HG03354 (cell line): ENCODE measurements around the gene FRMD5.
"Not testable (repeated sequence)": the region's sequence is repeated elsewhere in the genome, so short reads cannot be mapped to it uniquely, and the experiment has no call there.

Experiments used
- ATAC-seq: cut with Tn5 transposase; IDR thresholded peaks from one replicate; pipeline ENCODE4 v1.9.1; 2021; ENCODE audit warnings: mild to moderate bottlenecking; ENCODE audit not compliant: unreplicated experiment, poor library complexity, severe bottlenecking

Gene FRMD5

DNA sequence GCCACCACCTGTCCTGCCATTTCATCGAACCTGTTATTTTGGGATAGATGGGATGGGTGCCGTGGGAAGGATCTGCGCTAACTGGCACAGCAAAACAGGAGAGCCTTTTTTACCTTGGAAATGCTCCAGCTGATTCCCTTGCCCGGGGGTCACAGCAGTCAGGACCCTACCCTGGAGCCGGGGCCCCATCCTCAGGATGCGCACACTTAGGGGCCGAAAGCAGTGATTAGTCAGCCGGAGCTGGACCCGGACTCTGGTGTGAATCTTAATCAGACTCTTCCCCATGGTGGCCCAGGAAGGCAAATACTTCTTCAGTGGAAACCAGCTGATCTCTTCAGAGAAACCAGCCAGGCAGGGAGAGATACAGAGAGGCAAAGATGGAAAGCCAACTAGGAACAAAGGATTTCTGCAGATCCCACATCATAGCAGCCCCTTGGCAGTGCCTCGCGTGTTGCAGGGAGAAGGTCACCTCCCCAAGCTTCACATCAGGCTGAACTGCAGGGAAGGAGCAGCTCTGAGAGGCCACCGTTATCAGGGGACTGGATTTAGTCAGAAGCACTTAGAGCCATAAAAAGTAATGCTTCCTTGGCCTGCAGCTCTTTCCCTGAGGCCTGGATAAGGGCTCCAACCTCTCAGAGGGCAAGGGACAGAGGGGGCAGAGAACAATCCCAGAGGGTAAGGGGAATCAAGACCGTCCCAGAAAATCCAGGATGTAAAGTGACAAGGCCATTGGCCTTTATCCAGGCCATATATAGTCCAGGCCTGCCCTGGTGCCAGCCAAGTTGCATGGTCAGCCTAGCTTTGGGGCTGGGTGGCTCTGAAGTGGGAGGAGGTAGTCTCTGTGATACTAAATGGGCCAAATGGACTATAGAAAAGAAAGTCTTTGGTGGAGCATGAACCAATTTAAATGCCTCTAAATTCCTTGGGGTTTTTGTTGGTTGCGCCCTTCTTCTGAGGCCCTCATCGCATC lies 315.4 kb downstream of the FRMD5 start:
- no peak for ATAC-seq

DNA sequence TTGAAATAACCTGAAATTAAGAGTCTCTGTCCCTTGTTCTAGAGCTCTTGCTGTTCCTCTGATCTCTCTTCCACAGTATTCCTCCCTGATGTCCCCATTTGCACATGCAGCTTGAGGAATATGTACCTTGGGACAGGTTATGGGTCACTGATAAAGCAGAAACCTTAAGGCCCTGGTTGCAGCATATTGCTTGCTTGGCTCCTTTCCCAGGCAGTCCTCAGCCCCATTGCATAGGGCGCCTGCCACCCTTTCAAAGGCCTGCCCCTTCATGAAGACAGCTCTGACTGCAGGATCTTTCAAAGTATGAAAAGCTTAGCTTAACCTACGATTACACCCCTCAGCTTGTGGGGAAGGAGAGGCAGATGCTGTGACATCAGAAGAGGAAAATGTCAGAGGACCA lies 316.6 kb downstream of the FRMD5 start:
- ATAC-seq, result no peak

DNA sequence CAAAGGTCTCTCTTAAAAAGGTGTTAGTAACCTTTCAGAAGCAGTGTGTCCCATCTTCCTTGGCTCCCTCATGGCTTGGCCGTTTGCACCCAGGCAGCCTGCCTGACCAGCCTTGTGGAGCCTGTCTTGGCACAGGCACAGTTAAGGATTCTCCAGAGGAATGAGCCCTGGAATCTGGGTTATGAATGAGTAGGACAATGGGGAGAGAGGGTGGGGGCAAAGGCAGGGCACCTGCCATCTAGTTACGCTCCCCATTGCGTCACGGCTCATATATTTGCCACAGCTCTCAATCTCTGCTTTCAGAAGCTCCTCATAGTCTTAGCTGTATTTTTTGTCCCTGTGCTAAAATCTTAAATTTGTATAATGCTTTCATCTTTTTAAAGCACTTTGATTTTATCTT lies 317.7 kb downstream of the FRMD5 start:
- no peak for ATAC-seq

DNA sequence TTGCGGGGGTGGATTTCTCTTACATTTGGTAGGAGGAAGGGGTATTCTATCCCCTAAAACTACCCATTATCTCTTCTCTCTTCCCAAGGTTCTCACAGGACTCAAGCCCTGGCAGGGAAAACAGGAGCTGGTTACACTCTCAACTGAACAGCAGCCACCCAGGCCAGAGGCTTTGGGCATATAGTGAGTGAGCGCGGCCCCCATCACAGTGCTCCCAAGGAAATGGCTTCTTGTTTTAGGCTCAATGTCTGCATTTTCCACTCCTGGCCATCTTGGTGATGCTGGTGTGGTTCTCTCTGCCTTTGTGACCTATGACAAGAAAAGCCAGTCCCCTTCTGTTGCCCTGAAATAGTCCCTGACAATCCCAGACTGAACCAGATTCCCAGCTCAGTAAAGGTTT lies 318.2 kb downstream of the FRMD5 start:
- ATAC-seq, result no peak

DNA sequence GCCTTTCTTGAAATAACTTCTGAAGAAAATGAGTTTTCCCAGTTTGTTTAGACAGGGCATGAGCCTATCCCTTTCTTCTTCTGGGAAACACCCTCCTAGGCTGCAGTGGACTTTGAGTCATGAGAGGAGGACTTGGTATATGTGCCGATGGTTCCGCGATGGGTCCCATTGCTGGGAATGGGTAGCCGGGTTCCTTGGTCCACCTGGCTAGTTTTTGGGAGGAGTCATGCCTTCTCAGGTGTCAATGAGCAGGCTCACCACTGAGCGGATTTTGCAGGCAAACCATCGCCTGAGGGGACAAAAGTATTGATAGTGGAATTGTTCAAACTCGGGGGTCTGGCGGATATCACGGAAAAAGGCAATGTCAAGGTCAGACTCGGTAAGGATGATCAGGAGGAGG lies 321.4 kb downstream of the FRMD5 start:
- ATAC-seq, result no peak

DNA sequence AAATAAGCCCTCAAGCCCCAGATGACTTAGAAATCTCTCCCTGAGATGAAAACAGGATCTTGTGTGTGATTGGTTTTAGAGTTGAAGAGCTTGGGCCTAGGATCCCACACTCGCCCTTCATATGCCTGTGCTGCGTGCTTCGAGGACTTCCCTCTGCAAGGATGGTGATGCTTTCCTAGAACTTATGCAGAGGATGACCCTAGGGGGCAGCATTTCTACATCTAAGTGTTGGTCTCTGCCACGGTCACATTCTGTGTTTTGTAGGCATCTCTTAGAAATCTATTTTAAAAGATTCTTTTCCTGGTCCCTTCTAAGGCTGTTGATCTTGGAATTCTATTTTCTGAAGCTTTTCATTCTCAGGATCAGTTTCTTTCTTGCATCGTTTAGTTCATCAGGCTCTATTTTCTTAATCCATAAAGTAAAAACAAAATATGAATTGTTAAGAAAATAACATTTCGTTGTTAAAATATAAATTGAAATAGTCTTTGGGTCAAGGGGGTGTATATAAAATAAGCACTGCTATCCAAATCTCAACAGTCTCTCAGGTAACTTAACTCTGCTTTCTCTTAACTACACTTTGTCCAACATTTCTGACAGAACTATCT lies 322.6 kb downstream of the FRMD5 start:
- no peak for ATAC-seq

DNA sequence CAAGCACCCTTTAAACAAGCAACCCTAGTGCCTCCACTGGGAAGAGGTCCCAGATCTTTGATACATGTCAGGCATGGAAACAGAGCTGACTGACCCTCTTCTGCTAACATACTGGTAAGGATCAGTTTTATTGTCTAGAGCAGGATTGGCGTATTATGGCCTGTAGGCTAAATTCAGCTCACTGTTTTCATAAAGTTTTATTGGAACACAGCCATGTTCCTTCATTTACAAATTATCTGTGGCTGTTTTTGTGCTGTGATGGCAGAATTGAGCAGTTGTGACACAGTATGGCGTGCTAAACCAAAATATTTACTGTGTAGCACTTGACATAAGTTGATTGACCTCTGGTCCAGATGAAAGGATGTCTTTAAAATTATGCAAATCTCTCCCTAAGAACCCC lies 323.2 kb downstream of the FRMD5 start:
- ATAC-seq, result no peak

DNA sequence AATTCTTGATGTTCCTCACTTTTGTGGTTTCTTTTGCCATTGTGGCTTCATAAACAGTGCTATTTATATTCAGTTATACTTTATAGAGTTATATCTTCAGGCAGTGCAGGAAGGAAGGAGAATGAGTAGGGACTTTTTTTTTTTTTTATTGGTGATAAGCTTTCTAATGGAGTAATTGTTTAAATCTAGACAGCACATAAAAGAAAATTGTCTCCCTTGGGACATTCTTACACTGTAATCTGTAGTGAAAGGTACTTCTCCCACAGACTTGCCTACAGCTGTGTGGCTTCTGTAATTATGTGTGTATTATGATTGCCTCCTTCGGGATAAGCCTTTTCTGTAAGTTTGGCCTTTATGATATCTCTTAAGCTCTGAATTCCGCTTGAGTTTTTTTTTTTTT lies 326.7 kb downstream of the FRMD5 start:
- ATAC-seq, result no peak

DNA sequence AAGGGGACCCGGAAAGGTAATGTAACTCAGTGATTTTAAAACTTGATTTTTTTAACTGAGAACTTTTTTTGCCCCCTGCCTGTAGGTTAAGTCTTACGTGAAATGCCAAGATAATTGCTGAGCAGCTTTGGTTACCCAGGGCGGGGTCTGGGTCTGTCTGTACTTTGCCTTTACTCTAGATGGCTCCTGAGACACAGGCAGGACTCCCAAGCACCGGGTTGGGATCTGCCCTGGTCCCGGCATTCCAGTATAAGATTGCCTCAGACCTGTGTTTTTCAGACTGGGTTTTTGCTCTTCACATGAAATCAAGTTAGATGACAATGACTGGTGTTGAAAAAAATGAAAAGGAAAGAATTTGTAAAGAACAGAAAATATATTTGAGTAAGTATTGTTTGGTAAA lies 328.0 kb downstream of the FRMD5 start:
- ATAC-seq, result no peak

DNA sequence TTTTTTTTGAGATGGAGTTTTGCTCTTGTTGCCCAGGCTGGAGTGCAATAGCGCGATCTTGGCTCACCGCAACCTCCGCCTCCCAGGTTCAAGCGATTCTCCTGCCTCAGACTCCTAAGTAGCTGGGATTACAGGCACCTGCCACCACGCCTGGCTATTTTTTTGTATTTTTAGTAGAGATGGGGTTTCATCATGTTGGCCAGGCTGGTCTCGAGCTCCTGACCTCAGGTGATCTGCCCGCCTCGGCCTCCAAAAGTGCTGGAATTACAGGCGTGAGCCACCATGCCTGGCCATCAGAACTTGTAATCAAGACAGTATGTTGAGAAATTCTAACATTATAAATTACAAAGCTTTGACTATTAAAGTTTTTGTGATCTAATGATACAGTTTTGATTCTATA lies 328.4 kb downstream of the FRMD5 start:
- not testable (repeated sequence) for ATAC-seq

DNA sequence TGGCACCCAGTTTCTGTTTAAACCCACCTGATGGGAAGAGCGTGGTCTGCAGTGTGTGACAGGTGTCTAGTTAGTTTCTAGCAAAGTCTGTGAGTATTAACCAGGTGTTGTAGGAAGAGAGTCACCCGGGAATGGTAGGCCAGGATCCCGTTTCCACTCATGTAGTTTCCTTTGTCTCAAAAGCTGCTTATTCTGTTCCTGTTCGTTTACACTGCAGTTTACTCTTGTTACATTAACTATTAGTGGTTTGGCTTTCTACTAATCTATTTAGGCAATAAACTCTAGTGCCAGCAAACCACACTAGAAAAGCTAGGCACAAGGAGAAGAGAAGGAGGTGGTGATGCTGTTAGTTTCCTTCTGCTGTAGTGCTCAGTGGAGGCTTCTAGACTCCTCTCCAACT lies 335.5 kb downstream of the FRMD5 start:
- no peak for ATAC-seq

DNA sequence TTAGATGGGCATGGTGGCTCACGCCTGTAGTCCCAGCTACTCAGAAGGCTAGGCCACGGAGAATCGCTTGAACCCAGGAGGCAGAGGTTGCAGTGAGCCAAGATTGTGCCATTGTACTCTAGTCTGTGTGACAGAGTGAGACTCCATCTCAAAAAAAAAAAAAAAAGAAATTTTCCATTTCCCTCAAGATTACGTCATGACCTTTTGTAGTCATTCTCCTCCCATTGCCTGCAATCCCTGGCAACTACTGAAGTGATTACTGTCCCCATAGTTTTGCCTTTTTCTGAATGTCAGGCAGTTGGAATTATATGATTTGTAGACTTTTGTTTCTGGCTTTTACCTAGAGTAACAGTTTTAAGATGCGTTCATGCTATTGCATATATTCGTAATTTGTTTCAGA lies 340.3 kb downstream of the FRMD5 start:
- ATAC-seq, result no peak

DNA sequence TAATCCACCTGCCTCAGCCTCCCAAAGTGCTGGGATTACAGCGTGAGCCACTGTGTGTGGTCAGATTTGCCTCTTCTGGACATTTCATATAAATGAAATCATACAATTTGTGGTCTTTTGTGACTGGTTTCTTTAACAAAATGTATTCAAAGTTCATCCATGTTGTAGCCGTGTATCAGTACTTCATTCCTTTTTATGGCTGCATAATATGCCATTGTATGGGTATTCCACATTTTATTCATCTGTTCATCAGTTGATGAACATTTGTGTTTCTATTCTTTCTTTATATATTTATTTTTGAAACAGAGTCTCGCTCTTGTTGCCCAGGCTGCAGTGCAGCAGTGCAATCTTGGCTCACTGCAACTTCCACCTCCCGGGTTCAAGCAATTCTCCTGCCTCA lies 342.5 kb downstream of the FRMD5 start:
- ATAC-seq, result no peak

DNA sequence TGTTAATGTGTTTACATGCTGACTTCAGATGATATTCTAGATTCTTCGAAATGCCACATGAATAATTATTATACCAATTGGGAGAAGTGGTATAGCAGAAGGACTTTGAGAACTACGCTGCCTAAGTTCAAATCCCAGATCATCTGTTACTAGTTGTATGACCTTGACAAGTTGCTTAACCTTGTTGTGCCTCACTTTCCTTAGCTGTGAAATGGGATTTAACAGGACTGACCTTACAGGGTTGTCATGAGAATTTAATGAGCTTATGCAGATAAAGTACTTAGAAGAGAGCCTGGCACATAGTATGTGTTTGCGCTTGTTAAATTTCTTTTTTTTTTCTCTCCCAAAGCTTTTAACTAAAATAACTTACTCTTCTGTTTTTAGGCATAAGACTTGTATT lies 343.8 kb downstream of the FRMD5 start:
- no peak for ATAC-seq

DNA sequence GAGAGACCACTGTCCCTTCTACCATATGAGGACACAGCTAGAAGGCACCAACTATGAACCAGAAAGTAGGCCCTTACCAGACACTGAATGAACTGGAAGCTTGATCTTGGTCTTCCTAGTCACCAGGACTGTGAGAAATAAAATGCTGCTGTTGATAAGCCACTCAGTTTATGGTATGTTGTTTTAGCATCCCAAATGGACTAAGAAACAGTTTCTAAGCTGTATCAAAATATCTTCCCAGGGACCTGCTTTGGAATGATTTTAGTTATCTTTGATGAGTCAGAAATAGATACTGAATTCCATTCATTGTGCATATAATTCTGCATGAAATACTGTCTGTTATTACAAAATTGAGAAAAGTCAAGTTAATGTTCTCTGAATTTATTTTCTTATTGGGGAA lies 349.6 kb downstream of the FRMD5 start:
- ATAC-seq, result no peak

DNA sequence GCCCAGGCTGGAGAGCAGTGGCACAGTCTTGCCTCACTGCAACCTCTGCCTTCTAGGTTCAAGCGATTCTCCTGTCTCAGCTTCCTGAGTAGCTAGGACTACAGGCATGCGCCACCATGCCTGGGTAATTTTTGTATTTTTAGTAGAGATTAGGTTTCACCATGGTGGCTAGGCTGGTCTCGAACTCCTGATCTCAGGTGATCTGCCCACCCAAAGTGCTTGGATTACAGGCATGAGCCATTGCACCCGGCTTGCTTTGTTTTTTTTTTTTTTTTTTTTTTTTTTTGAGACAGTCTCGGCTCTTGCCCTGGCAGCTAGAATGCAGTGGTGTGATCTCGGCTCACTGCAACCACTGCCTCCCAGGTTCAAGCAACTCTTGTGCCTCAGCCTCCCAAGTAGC lies 362.6 kb downstream of the FRMD5 start:
- ATAC-seq, result not testable (repeated sequence)

DNA sequence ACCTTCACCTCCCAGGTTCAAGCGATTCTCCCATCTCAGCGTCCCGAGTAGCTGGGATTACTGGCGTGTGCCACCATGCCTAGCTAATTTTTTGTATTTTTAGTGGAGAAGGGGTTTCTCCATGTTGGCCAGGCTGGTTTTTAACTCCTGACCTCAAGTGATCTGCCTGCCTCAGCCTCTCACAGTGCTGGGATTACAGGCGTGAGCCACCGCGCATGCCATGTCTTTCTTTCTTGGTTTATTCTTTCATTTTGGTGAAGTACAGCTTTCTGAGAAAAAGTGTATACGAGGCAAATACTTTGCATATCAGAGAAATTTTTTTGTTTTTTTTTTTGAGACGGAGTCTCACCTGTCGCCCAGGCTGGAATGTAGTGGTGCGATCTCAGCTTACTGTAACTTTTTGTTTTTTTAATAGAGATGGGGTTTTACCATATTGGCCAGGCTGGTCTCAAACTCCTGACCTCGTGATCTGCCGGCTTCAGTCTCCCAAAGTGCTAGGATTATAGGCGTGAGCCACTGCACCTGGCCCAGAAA lies 363.5 kb downstream of the FRMD5 start:
- ATAC-seq, result not testable (repeated sequence)

DNA sequence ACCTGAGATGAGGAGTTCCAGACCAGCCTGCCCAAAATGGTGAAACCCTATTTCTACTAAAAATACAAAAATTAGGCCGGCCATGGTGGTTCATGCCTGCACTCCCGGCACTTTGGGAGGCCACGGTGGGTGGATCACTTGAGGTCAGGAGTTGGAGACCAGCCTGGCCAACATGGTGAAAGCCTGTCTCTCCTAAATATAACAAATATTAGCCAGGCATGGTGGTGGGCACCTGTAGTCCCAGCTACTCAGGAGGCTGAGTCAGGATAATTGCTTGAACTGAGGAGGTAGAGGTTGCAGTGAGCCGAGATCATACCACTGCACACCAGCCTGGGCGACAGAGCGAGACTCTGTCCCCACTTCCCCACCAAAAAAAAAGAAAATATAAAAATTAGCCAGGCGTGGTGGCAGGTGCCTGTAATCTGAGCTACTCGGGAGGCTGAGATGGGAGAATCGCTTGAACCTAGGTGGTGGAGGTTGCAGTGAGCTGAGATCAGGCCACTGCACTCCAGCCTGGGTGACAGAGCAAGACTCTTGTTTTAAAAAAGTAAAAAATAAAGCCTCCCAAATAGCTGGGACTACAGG lies 364.3 kb downstream of the FRMD5 start:
- not testable (repeated sequence) for ATAC-seq

DNA sequence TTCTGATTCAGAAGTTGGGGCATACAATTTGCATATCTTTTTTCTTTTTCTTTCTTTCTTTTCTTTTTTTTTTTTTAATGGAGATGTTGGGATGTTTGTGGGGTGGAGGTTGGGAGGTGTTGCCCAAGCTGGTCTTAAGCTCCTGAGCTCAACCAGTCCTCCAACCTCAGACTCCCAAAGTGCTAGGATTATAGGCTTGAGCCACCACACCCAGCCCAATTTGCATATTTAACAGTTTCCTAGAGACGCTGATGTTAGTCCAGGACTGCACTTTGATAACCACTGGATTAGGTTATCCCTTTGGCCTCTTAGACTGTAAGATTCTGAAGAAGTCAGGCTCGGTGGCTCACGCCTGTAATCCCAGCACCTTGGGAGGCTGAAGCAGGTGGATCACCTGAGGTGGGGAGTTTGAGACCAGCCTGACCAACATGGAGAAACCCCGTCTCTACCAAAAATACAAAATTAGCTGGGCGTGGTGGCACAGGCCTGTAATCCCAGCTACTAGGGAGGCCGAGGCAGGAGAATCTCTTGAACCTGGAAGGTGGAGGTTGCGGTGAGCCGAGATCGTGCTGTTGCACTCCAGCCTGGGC lies 365.0 kb downstream of the FRMD5 start:
- ATAC-seq, result not testable (repeated sequence)

DNA sequence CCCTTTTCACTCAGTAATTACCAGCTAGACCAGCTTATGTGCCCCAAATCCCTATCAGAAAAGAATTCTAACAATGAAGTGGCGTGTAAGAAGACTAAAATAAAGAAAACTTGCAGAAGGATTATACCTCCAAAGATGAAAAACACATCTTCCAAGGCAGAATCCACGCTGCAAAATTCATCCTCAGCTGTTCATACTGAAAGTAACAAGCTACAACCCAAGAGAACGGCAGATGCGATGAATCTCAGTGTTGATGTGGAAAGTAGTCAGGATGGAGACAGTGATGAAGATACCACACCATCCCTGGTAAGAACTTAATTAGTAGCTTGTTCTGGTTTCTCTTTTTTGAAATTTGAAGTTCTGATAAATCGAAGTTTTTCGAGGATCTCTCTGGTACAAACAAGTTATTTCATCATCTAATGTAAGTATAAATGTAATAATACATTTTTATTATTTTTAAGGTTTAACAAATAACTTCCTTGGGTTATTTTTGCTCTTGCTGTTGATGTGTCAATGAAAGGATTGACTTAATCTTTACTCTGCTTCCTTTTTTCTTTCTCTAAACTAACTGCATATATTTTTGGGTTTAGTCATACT lies 366.9 kb downstream of the FRMD5 start:
- ATAC-seq, result no peak
